GM12878 (cell line): ENCODE results near the gene SLCO1C1. TPM values are rescaled to one million over a fixed set of nuclear protein-coding genes. Genes with fewer than 3 reads are reported as not detected.

ENCODE experiments used
- ATAC-seq: fragments of 200-7000 bp; cut with Tn5 transposase; 3 replicates; pipeline ENCODE4 v1.9.1; 2020; ENCODE audit warnings: mild to moderate bottlenecking, moderate library complexity
- Bru-seq: library from RNA; stranded (reverse); fragments of 400-500 nt; gene quantifications from one replicate; lab custom pipeline; 2021; lab: Mats Ljungman, UMichigan
- BruChase-seq, 2 experiments: library from RNA; stranded (reverse); fragments of 400-500 nt; gene quantifications; one replicate each; lab custom pipeline; 2021; lab: Mats Ljungman, UMichigan
- BruUV-seq: library from RNA; stranded (reverse); fragments of 400-500 nt; replicated peaks from 2 replicates; lab custom pipeline; 2021; lab: Mats Ljungman, UMichigan
- CTCF ChIA-PET: fragments of 300-600 bp; sonication (Branson Sonifier 250); formaldehyde crosslinking; extraction: SDS; loops from one replicate; lab custom pipeline; 2021; ENCODE audit warnings: inconsistent platforms; lab: Yijun Ruan, JAX
- POLR2A ChIA-PET: fragments of 350-600 bp; formaldehyde crosslinking; extraction: SDS; loops from one replicate; lab custom pipeline; 2021; ENCODE audit warnings: inconsistent platforms; lab: Charles Lee
- RAD21 ChIA-PET: fragments of 300-600 bp; sonication (Branson Sonifier 250); formaldehyde crosslinking; loops from one replicate; lab custom pipeline; 2023; ENCODE audit warnings: antibody characterized with exemption; ENCODE audit not compliant: unreplicated experiment; lab: Charles Lee
- SMC1A ChIA-PET: fragments of 300-600 bp; sonication (Branson Sonifier 250); formaldehyde crosslinking; loops from one replicate; lab custom pipeline; 2023; ENCODE audit not compliant: unreplicated experiment, uncharacterized antibody; lab: Charles Lee
- DNase-seq: peaks from one replicate; pipeline ENCODE4 v3.0.0-alpha.2; 2011; ENCODE audit warnings: low read depth, low spot score
- FAIRE-seq: peaks from 3 replicates; lab custom pipeline; 2011; peaks lifted over from hg19 to GRCh38; lab: Jason Lieb, UNC
- H2AFZ ChIP-seq: 2 replicates; pipeline ENCODE4 v1.6.0; 2011; ENCODE audit warnings: low read depth, low read length, control low read depth; ENCODE audit not compliant: control insufficient read depth
- H3K27ac ChIP-seq: 2 replicates; pipeline ENCODE4 v1.5.1; 2011; ENCODE audit warnings: control low read depth; ENCODE audit not compliant: control insufficient read depth, insufficient read depth
- H3K27me3 ChIP-seq, 2 experiments: replicated peaks in 1 of 2; 2 replicates each; pipeline versions ENCODE4 v1.6.0 to v1.6.1; 2011; ENCODE audit warnings: low read length in 1 of 2; ENCODE audit not compliant: control insufficient read depth in 2 of 2, insufficient read depth in 2 of 2
- H3K36me3 ChIP-seq, 2 experiments: 2 replicates each; pipeline ENCODE4 v1.5.1; 2011; ENCODE audit warnings: low read length in 1 of 2; ENCODE audit not compliant: control insufficient read depth in 2 of 2, insufficient read depth in 2 of 2
- H3K4me1 ChIP-seq: 2 replicates; pipeline ENCODE4 v1.6.1; 2011; ENCODE audit warnings: mild to moderate bottlenecking, low read length, moderate library complexity, mixed read lengths; ENCODE audit not compliant: control insufficient read depth, insufficient read depth
- H3K4me2 ChIP-seq: 2 replicates; pipeline ENCODE4 v1.6.0; 2011; ENCODE audit warnings: control low read depth; ENCODE audit not compliant: control insufficient read depth, insufficient read depth
- H3K4me3 ChIP-seq: fragments of 200-600 bp; sonication (generic); 2 replicates; pipeline ENCODE4 v1.5.1; 2016
- H3K79me2 ChIP-seq: 2 replicates; pipeline ENCODE4 v1.6.0; 2011; ENCODE audit warnings: low read length; ENCODE audit not compliant: control insufficient read depth, insufficient read depth
- H3K9ac ChIP-seq: 2 replicates; pipeline ENCODE4 v1.8.0; 2011; ENCODE audit warnings: low read length, control low read depth, mixed read lengths; ENCODE audit not compliant: control insufficient read depth, insufficient read depth
- H3K9me3 ChIP-seq: replicated peaks from 3 replicates; pipeline ENCODE4 v1.5.1; 2011; ENCODE audit warnings: mild to moderate bottlenecking, low read length; ENCODE audit not compliant: control insufficient read depth, insufficient read depth
- H4K20me1 ChIP-seq: 2 replicates; pipeline ENCODE4 v1.6.0; 2011; ENCODE audit not compliant: control insufficient read depth, insufficient read depth
- CHD1 ChIP-seq: IDR thresholded peaks from 2 replicates; pipeline ENCODE4 v1.6.1; 2012; ENCODE audit warnings: low read depth, low read length, improper control_type of control experiment
- HDAC2 ChIP-seq: fragments of 200-600 bp; sonication (generic); IDR thresholded peaks from 2 replicates; pipeline ENCODE4 v1.6.1; 2017
- MEF2B ChIP-seq: fragments of 450-650 bp; IDR thresholded peaks from 2 replicates; pipeline ENCODE4 v1.6.1; 2018; ENCODE audit warnings: mild to moderate bottlenecking, moderate library complexity; ENCODE audit not compliant: partially characterized antibody, poor library complexity, severe bottlenecking
- NFYB ChIP-seq: IDR thresholded peaks from 2 replicates; pipeline ENCODE4 v1.6.1; 2011; ENCODE audit warnings: low read depth, mild to moderate bottlenecking, low read length, improper control_type of control experiment, moderate library complexity; ENCODE audit not compliant: insufficient read depth
- SREBF2 ChIP-seq: IDR thresholded peaks from 2 replicates; pipeline ENCODE4 v1.6.1; 2012; ENCODE audit warnings: mild to moderate bottlenecking, low read length
- USF1 ChIP-seq: IDR thresholded peaks from 2 replicates; pipeline ENCODE4 v1.6.1; 2011; ENCODE audit warnings: borderline replicate concordance, low read depth, mild to moderate bottlenecking, moderate library complexity, mixed read lengths, low read length; ENCODE audit not compliant: insufficient read depth; ENCODE audit errors: extremely low read length
- WGBS: methylation state at CpG from one replicate; pipeline ENCODE4 v1.1.6; 2016; ENCODE audit warnings: low lambda C conversion rate; ENCODE audit not compliant: insufficient replicate concordance, insufficient coverage; ENCODE audit errors: missing lambda C conversion rate; 5-methylcytosine and 5-hydroxymethylcytosine counted together
- in situ Hi-C: fragments of 300-500 bp; cut with MboI; formaldehyde crosslinking; loops from 9 replicates; pipeline ENCODE4 v1.14.3; 2018; ENCODE audit warnings: mixed read lengths
- intact Hi-C: fragments of 100-400 bp; cut with micrococcal nuclease; formaldehyde crosslinking; loops from one replicate; pipeline ENCODE4 v1.14.2; 2022; ENCODE audit not compliant: unreplicated experiment
- long read RNA-seq, 2 experiments: library from polyadenylated mRNA; unstranded; transcript quantifications; one replicate each; pipeline ENCODE4 v2.0.0, GENCODE V29; 2019 to 2020
- polyA minus RNA-seq, 3 experiments: library from RNA; depleted of rRNA, polyadenylated mRNA; stranded (reverse); fragments of >200 nt; gene quantifications; 2 replicates each; pipeline ENCODE4 v1.2.3, GENCODE V29; 2011
- polyA plus RNA-seq, 11 experiments: library from polyadenylated mRNA; depleted of rRNA in 4 of 11; unstranded in 6 of 11; stranded (reverse) in 5 of 11; fragments of >200 nt; fragmentation: Nextera tagmentation in 4 of 11; fragmentation: Illumina TruSeq in 1 of 11; extraction: Ambion mirVana in 4 of 11; extraction: Trizol in 1 of 11; gene quantifications; 1 replicate in 1 of 11; 2 replicates in 10 of 11; pipeline versions ENCODE4 v1.2.1 to v1.2.3, GENCODE V29; 2011 to 2016; ENCODE audit warnings: inconsistent platforms in 2 of 11, missing spikeins in 2 of 11, low read depth in 1 of 11
- total RNA-seq, 4 experiments: library from RNA; depleted of rRNA in 3 of 4; stranded (reverse); fragments of >200 nt in 3 of 4; fragmentation: Illumina TruSeq in 1 of 4; extraction: Trizol in 1 of 4; gene quantifications; 2 replicates each; pipeline versions ENCODE4 v1.2.1 to v1.2.3, GENCODE V29; 2013 to 2021

SLCO1C1 gene
- not detected in 2 replicates for total RNA-seq (2013; cell fraction: nucleolus; rRNA removed)
- total RNA-seq (2014; rRNA removed) (not detected in 2 replicates), total RNA-seq (2014; rRNA removed; fragmentation: Illumina TruSeq; extraction: Trizol) (0.22 TPM in 1 of 2 replicates, not detected in the other), total RNA-seq (2021) (not detected in 2 replicates), polyA plus RNA-seq (2011; rRNA removed) (not detected in 2 replicates), polyA plus RNA-seq (2014; fragmentation: Illumina TruSeq; extraction: Trizol) (not detected in 2 replicates), polyA plus RNA-seq (2014; fragmentation: Nextera tagmentation; extraction: Ambion mirVana) (not detected), polyA plus RNA-seq (2014; rRNA removed) (not detected in 2 replicates), polyA plus RNA-seq (2016; fragmentation: Nextera tagmentation; extraction: Ambion mirVana) (not detected), polyA minus RNA-seq (2011; rRNA and poly(A)+ RNA removed) (not detected in 2 replicates), Bru-seq, nascent RNA (percentile 3 among the genes with signal in this experiment), BruChase-seq, experiment 1, labeled RNA remaining after a 6-hour chase (not detected), BruChase-seq, experiment 2, labeled RNA remaining after a 2-hour chase (percentile 5 among the genes with signal in this experiment)
- not detected for polyA plus RNA-seq (2011; ENCODE audit: low read depth)
- not detected in 2 replicates for polyA plus RNA-seq (2011; cell fraction: cytosol; rRNA removed)
- not detected in 2 replicates for polyA plus RNA-seq (2011; cell fraction: nucleus; rRNA removed)
- not detected in 2 replicates for polyA plus RNA-seq (2012)
- not detected in 2 replicates for polyA minus RNA-seq (2011; cell fraction: cytosol; rRNA and poly(A)+ RNA removed)
- polyA minus RNA-seq (2011; cell fraction: nucleus; rRNA and poly(A)+ RNA removed), result not detected in 2 replicates
- long read RNA-seq, experiment 1, result 0 reads
- long read RNA-seq, experiment 2, partial matches to known transcripts, result 0 of 1 reads
- long read RNA-seq, experiment 2, other reads (novel, unspliced or antisense), result 1 of 1 reads

GRCh38 chr12:20695232-20695631 lies at the start of gene SLCO1C1:
TSS of gene SLCO1C1 (plus strand) at chr12:20695332. CDS start at chr12:20699577, 4,245 bp downstream.
- RAD21 ChIA-PET, result no interaction called here
- FAIRE-seq (no peak), DNase-seq (no peak), ATAC-seq (no peak)
- Histone ChIP-seq H3K9ac (no peak within 1 kb of the TSS), H3K4me3 (no peak within 1 kb of the TSS), H3K79me2 (no peaks in the 10 kb centered on the region), H3K4me2 (no peak within 1 kb of the TSS), H3K36me3 (no peaks in the 10 kb centered on the region), H3K27ac (no peak within 1 kb of the TSS), H3K9me3 (no peaks in the 10 kb centered on the region), H4K20me1 (no peaks in the 10 kb centered on the region), H2AFZ (no peak within 1 kb of the TSS), H3K27me3 (no peaks in the 10 kb centered on the region), H3K4me1 (no peaks in the 10 kb centered on the region)
- POLR2A ChIA-PET, result no interaction called here
- in situ Hi-C loops, result no loop called here
- SMC1A ChIA-PET, result no interaction called here
- intact Hi-C loops, result no loop called here
- 15% methylated on average over 6 of the region's 6 CpGs for WGBS
- BruUV-seq, result no TSS peak
- TF ChIP-seq NFYB (no peak), HDAC2 (no peak), MEF2B (no peak), SREBF2 (no peak), CHD1 (no peak), USF1 (no peak)
- CTCF ChIA-PET, result no interaction called here
